ENCODE measurements around the gene HSP90AB1.

The HSP90AB1 gene

DNA sequence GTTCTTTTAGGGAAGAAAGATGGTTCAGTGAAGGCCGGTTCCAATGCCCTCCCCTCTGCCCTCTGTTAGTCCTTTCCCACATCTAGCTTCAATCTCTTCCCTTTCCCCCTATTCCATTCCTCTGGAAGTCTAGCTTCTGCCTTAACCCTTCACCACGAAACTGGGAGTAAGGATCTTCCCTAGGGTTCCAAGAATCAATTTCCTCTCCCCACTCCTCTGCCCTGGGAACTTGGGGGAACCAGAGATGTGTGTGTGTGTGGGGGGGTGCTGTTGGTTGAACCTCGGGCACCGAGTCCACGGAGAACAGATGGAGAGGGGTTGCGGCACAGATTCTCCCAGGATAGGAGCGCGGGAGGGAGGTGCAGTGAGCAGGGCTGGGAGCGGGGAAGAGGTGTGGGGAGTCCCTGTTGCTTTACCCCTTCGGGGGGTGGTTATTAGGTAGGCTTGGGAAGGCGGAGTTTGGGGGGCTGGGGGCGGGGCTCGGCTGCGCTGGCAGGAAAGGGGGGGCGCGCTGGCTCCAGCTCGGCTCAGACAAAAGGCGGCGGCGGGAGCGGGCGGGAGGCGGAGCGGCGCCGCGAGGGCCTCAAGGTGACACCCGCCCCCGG, 23.1 kb downstream of the HSP90AB1 start, which contains the start of gene TMEM151B:
TMEM151B (plus strand) TSS at position 530 of the 605 bp plus-strand sequence. CDS start 293 bp downstream, outside the sequence.
- TF ChIP-seq CTCF (conservative IDR thresholded peaks at IDR 0.05; ENCODE audit: low read depth, low read length): no peak
- DNase-seq (ENCODE audit: low read depth): no peak
- peak within 1 kb of the TSS; percentile 21 for H3K4me3 ChIP-seq (ENCODE audit: low read length)

DNA sequence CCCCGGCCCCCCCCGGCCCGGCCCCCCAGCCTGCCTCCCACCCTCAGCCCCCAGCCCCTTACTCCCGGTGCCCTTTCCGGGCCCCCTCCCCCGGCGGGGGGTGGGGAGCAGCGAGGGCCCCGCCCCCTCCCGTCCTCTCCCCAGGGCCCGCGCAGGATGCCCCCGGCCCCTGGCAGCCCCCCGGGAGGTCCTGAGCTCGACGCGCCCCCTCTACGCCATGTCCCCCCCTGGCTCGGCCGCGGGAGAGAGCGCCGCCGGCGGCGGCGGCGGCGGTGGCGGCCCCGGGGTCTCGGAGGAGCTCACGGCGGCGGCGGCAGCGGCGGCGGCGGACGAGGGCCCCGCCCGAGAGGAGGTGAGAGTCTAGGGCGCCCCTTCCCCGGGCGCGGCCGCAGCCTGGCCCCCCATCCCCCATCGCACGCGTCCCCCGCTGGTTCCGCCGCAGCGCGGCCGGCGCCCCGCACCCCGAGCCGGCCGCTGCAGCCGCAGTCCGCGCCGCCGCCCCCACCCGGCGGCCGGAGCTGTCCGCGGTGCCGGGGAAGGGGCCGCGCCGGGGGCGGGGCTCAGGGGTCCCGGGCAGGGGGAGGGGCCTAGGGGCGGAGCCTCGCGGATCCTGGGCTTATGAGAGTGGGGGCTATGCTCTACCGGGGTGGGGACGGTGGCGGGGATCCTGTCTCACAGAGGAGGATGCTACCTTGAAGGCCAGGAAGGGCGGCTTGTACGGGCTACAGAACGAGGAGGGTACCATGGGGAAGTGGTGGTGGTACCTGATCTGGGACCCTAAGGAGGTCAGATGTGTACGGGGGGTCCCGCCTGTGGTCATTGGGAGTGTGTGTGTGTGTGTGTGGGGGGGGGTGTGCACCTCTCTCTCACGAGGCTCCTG, 23.9 kb downstream of the HSP90AB1 start:
- peak overlapping the region; percentile 21 for H3K4me3 ChIP-seq (ENCODE audit: low read length)
- DNase-seq (ENCODE audit: low read depth): no peak
- TF ChIP-seq CTCF (conservative IDR thresholded peaks at IDR 0.05; ENCODE audit: low read depth, low read length): no peak

DNA sequence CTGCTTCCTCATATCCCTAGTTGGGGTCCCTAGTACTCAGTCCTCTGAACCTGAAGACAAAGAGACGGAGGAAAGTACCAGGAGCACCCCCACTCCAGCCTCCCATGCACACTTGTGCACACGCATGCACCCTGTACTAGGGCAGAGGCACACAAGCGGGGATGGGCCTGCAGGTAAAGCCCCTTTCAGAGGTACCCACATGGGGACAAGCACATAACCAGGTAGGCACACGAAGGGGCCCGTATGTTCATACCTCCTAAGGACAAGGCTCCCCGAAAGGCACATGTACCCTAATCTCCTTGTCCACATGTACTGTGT, 24.5 kb downstream of the HSP90AB1 start:
- DNase-seq (ENCODE audit: low read depth): no peak
- no peak overlapping the region for H3K4me3 ChIP-seq (ENCODE audit: low read length)
- TF ChIP-seq CTCF (conservative IDR thresholded peaks at IDR 0.05; ENCODE audit: low read depth, low read length): no peak

DNA sequence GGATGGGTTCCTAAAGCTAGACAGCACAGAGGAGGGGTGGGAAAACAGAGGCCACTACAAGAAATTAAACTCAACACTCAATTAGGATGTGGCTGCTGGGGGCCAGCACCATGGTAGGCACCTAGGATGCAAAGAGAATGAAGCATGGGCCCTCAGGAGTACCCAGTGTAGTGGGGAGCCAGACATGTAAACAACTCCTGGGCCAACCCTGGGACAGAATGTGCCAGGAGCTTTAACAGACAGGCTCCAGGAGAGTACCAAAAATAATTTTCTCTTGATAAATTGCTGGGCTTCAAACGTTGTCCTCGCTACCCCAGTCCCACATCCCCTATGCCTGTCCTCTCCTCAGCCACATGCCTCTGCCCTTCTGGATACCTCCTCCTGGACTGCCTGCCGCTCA, 25.0 kb downstream of the HSP90AB1 start:
- H3K4me3 ChIP-seq (ENCODE audit: low read length): no peak overlapping the region
- TF ChIP-seq CTCF (conservative IDR thresholded peaks at IDR 0.05; ENCODE audit: low read depth, low read length): no peak
- DNase-seq (ENCODE audit: low read depth): no peak

DNA sequence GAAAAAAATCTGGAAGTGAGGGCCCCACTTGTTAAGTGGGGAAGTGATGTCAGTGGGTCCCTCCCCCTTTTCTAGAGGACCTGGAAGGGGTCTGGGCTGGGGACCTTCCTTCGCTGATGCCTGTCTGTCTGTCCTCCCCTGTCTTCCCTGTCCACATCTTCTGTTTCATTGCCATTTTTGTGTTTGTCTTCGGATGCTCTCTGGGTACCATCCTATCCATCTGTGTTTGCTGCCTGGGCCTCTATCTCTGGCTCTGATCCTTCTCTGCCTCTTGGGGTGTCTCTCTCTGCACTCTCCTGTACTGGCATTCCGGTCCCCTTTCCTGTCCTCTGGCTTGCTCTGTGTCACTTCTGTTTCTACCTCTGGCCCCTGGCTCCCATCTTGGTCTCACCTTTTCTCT, 25.6 kb downstream of the HSP90AB1 start:
- TF ChIP-seq CTCF (conservative IDR thresholded peaks at IDR 0.05; ENCODE audit: low read depth, low read length): no peak
- no peak for DNase-seq (ENCODE audit: low read depth)
- no peak overlapping the region for H3K4me3 ChIP-seq (ENCODE audit: low read length)

DNA sequence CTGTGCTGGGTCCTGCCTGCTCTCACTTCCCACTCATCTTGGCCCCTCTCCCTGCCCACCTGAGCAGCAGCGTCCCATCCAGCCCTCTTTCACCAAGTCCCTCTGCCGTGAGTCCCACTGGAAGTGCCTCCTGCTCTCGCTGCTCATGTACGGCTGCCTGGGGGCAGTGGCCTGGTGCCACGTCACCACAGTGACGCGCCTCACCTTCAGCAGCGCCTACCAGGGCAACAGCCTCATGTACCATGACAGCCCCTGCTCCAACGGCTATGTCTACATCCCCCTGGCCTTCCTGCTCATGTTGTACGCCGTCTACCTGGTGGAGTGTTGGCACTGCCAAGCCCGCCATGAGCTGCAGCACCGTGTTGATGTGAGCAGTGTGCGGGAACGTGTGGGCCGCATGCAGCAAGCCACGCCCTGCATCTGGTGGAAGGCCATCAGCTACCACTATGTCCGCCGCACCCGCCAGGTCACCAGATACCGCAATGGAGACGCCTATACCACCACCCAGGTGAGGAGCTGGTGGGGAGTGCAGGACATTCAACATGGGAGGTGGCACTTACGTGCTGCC, 26.2 kb downstream of the HSP90AB1 start:
- no peak for TF ChIP-seq CTCF (conservative IDR thresholded peaks at IDR 0.05; ENCODE audit: low read depth, low read length)
- H3K4me3 ChIP-seq (ENCODE audit: low read length): no peak overlapping the region
- no peak for DNase-seq (ENCODE audit: low read depth)

Measured in retinal pigment epithelial cell (primary cell).